ENCODE measurements around the gene GPR137B.

The GPR137B gene

DNA sequence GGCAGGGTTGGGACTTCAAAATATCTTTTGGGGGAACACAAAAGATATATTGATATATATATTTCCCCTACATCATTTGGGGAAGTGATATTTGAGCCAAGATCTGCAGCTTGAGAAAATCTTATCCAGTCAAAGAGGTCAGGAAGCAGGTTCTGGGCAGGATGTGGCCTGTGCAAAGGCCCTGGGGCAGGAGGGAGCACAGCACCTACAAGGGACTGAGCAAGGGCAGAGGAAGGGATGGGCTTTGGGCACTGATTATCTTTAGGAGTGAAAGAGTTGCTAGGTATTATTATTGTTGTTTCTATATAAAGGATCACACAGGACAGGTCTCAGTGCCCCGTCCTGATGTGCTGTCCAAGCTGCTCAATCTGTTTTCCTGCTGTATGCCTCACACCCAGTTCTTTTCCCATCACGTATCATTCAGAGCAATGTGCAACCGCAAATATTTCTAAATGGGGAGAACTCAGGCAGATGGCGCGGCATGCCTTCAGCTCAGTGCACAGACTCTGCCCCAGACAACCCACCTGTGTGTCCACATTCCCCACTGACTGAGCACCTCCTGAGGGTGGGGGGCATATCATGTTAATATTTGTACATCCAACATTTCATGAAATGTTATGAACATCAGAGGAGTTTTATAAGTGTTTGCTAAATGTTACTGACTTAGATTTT lies 28.1 kb upstream of the GPR137B start:
- no peak for DNase-seq (ENCODE audit: low spot score)

DNA sequence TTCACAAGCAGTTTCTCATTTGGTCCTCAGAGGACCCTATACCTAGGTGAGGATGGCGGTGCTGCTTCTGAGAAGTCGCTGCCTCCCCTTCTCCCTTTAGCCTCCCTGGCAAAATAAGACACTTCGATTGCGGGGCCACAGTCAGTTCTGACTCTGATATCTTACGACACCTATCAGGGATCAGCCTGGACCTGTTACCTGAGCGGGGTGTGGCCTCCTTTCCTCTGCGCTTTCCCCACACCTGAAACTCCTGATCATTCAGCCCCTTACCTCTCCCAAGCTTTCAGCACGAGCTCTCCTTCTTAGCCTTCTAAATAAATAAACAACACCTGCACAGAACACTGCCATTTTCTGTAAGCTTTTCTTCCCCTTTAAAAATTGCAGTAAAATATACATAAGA lies 24.6 kb upstream of the GPR137B start:
- DNase-seq (ENCODE audit: low spot score), result no peak

DNA sequence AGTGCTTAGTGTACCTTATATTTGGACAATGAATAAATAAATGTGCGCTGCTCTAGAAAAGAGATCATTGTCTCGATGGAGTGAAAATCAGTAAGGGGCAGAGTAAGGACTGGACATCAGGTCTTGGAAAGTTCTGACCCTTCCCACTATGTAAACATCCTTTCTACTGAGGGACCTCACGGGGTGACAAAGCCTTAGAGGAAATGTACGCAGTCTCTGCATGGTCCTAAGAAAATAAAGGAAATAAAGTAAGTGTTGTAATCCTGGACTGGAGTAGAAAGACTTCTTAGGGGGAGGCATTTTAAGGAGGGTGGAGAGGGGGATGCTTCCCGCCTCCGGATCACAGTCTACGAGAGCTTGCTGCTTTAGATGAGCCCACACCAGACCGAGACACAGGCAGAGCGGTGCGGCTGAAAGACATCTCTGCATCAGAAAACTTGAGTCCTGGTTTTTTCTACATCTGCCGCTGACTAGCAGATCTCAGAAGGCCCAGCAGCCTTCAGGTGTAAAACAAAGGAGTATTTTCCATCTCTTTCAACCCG lies 22.3 kb upstream of the GPR137B start:
- no peak for DNase-seq (ENCODE audit: low spot score)

DNA sequence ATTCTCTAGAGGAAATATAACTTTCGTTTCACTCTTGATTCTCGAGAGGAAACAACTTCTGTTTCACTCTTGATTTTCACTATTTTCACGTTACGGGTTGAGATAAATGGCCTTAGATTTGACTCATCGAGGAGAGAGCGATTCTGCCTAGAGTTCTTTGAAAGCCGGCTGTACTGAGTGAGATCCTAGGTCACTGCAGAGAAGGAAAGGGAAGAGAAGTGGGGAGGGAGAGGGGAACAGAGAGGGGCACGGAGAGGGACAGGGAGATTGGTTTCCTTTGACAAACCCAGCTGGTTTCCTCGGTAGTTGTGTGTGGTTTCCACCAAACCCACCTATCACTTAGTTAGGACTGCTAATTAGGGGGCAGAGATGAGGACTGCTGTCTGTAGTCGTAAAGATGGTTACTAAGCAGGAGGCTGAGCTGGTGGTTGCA lies 21.6 kb upstream of the GPR137B start:
- no peak for DNase-seq (ENCODE audit: low spot score)

DNA sequence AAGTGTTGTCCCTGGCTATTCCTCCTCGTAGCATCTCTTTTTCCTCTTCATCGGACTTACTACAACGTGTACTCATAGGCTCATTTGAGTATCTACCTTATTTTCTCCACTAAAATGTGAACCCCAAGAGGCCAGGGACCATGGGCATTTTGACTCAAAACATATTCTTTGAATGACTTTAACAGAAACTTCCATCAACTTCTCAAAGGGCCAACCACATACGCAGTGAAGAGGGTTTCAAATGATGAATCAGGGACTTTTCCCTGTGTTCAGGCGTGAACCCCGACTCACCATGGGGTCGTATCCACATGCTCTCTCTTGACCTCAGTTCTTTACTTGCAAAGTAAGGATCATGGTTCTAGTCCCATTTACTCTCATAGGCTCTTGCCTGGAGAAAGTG lies 20.2 kb upstream of the GPR137B start:
- DNase-seq (ENCODE audit: low spot score), result no peak

DNA sequence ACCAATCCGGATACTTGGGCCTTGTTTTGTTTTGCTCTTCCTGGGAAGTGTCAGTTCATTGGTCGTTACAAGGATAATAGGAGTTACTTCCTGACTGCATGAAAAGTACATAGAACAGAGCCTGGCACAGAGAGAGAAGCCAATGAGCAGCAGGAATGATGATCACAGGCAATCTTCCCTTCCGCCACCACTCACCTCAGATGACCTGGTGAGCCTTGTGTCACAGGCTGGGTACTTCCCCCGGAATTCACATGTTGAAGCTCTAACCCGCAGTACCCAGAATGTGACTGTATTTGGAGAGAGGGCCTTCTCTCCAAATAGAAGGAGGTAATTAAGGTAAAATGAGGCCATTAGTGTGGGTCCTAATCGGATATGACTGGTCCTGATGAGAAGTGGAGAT lies 18.8 kb upstream of the GPR137B start:
- no peak for DNase-seq (ENCODE audit: low spot score)

DNA sequence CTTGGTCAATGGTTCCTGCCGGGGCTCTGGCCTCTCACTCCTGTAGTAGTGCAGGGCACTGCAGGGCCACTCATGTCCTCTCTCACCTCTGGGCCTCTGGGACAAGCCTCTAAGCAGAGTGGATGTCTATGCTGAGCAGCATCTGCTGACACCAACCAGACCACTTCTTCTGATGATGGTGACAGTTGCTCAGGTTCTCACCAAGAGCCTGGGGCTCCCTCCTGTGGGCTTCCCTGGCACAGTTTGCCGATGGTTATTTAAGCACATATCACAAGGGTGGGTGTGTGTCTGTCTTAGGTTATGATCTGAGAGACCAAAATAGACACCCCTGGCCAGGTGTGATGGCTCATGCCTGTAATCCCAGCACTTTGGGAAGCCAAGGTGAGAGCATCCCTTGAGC lies 17.4 kb upstream of the GPR137B start:
- no peak for DNase-seq (ENCODE audit: low spot score)

DNA sequence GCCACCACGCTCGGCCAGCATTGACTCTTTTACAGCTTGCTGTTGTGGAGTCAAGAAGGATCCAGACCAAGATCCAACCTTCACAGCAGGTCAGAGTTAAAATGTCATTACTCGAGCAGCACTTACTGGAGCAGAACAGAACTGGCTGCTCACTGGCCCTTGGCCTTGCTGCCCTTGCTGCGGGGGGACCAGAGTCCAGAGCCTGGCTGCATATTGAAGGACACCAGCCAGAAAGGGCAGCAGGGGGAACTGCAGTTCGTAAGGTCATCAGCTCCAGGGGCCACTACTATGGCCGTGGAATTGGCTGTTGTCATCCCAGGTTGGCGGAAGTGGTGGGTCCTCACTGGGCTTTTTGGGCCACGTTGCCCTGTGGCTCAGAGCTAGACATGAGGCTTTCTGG lies 15.3 kb upstream of the GPR137B start:
- DNase-seq (ENCODE audit: low spot score), result no peak

DNA sequence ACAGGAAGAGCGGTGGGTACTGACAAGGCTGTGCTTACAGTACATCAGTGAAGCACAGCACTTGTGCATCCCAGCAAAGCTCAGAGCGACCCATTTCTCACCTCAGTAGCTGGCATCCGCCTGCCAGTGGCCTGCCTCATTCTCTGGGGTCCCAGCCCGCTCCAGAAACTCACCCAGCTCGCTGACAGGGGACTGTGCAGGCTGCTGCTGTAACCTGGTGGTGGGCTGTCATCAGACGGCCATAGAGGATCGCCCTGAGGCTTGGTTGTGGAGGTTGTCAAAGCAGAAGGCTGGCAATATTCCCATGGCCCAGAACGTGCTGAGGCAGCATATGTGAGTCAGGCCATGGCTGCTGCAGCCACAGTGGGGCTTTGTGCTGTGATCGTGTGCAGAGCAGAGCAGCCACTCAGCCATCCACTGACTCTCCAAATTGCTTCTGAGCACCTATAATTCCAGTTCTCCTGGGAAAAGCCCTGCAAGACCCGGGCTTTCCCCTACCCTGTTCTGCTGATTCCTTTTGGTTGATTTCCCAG lies 13.6 kb upstream of the GPR137B start:
- DNase-seq (ENCODE audit: low spot score), result peak; percentile 17

DNA sequence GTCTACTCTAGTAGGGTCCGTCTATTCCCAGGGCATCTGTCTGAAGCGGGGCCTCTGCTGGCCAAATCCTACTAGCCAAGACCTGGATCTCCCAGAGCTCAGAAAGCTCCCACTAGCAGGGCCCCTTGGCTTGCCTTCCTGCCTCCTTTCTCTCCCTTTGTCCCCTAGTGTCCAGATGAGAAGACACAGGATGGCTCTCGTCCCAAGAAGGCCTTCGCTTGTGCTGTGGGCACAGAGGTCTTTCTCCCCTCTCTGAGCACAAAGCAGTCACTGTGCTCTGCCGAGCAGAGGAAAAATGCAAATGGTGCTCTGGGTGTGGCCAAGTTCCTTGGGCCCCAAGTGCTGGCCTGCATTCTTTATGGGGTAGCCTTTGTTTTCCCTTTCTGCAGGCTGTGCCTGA lies 13.0 kb upstream of the GPR137B start:
- DNase-seq (ENCODE audit: low spot score), result peak; percentile 74

DNA sequence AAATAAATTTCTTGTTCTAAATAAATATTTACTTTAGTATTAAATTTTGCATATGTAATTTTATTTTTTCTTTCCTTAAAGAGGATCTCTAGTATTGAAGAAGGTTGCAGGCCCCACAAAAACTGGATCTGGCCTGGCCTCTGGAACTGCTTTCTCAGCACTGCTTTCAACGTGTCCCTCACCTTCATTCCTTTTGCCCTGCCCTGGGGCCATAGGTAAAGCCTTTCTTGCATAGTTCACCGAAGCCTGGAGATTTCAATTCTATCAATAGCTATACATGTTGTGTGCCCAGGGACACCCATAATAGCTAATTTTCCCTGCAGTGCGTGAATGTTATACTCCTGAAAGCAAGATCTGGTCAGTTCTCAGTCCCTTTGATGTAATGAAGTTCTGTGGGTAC lies 12.0 kb upstream of the GPR137B start:
- DNase-seq (ENCODE audit: low spot score), result no peak

DNA sequence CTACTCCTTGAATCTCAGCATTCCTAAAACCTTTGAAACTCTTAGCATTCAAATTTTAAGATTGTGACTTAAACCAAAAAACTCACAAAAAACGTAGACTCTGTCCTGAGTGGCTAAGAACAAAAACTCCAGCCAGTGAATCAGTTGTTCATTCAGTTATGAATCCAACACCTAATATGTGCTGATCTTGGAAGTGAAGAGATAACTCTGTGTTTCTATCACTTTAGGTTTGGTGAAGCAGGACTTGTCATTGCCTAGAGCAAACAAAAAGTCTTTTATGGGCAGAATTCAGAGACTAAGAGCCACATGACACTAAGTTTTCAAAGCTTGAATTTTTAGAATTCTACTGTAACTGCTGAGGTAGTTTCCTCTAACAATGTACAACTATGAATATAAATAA lies 10.4 kb upstream of the GPR137B start:
- DNase-seq (ENCODE audit: low spot score), result no peak

DNA sequence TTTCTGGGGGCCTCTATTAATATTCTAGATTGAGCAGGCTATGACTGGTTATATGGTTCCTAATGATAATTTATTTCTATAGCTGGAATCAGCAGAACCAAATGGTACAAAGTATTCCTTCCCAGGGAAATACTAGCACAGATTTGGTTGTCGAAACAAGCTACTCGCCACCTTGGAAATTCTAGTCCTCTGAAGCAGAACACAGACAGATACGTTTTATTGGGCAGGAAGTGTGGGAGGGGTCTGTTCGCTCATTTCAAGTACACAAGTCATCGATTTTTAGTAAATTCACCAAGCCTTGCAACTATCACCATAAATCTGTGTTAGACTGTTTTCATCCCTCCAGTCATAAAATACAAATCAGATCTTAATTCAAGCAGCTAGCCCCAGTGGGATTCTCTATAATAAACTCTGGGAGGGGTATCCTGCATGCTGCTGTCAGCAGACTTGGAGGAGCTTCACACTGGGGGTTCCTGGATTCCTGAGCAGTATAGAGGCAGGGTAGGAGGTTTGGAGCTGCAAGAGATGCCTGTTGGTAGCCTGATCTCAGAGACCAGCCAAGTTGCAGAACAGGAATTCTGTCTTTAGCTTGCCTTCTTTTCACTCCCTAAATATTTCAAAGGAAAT lies 9.8 kb upstream of the GPR137B start:
- no peak for DNase-seq (ENCODE audit: low spot score)

DNA sequence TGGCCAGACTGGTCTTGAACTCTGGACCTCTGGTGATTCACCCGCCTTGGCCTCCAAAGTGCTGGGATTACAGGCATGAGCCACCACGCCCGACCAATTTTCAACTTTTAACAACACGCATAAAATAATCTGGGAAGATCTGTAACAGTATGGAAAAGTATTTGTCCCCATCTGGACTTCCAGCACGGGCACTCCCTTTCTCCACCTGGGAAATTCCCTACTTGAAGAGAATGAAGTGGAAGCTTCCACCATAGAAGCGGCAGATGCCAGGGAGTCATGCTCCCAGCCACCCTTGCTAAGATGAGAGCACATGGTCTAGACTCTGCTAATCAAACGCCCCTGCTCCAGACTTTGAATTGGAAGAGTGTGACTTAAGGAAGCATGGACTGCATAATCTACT lies 9.0 kb upstream of the GPR137B start:
- DNase-seq (ENCODE audit: low spot score), result no peak

DNA sequence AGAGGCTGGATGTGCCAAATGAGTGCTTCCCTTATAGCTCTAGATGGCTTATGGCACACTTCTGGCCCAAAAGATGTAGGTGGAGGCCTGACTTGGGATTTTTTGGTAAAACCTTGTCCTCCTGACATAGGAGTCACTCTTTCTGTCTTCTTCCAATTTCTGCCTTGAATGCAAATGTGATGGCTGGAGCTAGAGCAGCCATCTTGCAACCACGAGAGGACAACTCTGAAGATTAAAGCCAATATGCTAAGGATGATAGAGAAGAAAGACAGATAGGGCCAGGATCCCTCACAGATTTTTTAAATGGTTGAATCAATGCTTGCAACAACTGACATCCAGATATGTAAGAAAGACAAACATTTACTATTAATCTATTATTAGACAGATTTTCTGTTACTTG lies 8.5 kb upstream of the GPR137B start:
- DNase-seq (ENCODE audit: low spot score), result no peak

DNA sequence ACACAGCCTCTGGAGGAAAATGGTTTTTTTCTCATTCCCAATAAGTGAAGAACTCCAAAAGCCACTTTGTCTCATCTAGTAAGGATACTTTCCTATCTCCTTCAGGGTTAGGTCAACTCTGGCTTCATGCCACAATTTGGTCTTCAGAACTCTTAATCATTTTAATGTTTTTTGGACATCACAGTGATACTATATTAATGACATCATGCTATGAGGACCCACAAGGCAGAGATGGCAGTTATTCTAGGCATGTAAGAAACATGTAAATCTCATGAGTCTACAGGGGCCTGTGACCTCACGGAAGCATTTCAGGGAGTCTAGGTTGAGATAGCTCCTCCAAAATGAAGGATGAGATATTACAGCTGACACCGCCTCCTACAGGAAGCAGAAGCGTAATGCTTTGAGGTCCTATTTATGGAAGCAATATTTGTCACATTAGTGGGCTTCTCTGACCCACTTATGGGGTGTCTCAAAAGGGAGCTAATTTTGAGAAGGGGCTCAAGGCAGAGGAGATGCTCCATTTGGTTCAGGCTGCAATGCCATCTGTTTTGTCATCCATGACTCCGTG lies 5.0 kb upstream of the GPR137B start:
- DNase-seq (ENCODE audit: low spot score), result no peak

DNA sequence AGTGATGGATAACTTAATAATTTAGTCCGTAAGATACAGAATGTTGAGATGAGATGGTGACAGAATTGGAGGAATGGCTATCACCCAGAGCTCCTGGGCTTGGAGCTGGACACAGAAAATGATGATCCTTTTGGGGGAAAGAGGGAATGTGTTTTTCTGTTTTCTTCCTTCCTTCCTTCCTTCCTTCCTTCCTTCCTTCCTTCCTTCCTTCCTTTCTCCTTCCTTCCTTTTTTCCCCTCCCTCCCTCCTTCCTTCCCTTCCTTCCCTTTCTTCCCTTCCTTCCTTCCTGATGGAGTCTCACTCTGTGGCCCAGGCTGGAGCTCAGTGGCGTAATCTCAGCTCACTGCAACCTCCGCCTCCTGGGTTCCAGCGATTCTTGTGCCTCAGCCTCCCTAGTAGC lies 2.8 kb upstream of the GPR137B start:
- no peak for DNase-seq (ENCODE audit: low spot score)

DNA sequence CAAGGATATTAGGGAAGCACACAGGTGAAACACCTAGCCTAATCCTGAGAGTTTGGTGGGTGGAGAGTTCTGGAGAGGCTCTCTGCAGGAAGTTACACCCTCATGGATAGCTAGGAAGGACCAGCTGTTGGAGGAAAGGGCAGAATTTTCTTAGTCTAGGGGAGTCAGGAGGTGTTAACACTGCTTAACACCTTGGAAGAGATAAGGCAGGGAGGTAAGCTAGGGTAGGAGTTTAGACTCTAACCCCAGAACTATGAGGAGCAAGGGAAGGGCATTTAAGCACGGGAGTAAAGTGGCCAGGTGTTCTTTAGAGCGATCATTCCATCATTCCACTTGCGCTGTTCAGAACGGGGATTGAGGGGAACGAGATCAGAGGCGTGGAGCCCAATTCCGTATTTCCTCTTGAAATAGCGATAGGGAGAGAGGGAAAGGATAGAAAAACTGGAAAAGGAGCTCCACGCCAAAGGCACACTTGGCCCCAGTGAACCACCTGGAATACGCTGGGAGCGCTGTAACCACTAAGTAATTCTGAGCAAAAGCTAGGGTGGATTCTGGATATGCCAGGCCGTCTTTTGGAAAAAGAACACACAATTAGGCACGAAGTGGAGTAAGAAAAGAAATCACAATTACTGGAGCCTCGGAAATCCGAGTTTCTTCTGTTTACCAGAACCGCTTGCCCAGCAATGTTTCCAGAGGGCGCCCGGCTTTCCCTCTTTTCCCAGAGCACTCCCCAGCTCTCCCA lies 1.5 kb upstream of the GPR137B start:
- peak; percentile 42 for DNase-seq (ENCODE audit: low spot score)

DNA sequence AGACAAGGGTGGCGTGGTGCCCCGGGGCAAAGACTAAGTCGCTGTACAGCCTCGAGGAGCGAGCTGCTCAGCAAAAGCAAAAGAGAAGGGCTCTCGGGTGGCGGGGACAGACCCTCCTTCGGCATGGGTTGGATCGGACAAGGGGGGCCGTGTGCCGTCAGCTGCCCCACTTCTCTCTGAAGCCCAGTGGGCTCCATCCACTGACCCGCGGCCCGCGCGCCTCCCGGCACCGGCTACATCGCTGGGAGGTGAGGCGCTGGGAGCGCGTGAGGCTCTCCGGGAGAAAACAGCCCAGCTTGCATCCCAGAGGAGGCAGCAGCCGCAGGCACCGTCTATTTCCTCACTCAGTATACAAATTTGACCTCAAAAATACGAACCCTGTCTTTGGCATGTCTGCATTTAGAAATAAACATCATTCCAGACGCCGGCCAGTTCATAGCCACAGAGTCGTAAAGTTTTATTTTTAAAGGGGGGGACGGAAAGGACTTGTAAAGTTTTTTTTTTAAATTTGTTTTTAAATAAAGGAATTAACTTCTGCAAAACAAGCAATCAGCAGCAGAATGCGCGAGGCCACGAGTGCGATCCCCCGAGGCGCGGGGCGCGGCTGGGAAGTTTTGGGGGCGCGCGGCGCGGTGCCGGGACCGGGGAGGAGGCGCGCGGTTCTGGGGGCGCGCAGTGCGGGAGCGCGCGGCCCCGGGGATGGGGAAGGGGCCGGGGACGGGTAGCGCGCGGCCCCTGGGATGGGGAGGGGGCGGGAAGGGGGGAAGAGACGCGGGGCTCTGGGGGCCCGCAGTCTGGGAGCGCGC lies 689 bp upstream of the GPR137B start:
- DNase-seq (ENCODE audit: low spot score), result peak; percentile 19

DNA sequence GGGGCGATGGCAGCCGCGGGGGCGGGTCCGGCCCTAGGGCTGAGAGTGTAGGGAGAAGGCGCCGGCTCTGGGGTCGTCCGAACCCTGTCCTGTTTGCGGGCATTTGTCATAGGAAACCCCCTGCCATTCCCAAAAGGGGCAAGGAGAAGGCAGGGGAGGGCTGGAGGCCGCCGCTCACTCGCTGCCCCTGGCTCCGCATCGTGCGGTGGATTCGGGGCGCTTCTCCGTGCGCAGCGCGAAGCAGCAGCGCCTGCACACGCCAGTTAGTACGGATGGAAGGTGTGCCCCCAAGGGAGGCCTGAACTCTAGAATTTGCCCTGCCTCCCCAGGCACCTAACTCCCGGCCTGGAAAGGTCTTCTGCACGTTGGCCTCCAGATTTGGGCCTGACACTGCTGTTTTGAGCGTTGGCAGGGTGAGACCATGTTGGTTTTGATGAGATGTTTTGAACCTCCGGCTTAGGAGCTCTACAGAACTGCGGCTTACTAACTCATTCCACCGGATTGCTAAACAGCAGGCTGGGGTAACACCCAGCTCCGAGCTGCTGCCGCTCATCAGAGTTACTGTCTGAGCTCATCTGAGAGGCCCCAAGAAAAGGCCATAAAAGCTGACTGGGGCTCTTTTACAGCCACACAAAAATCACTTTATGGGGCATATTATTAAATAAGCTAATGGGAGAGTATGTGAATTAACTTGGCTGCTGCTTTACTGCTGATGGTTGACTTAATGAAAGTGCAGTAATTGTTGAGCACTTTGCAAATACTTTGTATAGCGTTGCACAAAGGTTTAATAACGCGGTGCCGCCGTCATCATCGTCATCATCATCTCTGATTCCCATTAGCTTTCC lies 987 bp downstream of the GPR137B start:
- peak; percentile 21 for DNase-seq (ENCODE audit: low spot score)

DNA sequence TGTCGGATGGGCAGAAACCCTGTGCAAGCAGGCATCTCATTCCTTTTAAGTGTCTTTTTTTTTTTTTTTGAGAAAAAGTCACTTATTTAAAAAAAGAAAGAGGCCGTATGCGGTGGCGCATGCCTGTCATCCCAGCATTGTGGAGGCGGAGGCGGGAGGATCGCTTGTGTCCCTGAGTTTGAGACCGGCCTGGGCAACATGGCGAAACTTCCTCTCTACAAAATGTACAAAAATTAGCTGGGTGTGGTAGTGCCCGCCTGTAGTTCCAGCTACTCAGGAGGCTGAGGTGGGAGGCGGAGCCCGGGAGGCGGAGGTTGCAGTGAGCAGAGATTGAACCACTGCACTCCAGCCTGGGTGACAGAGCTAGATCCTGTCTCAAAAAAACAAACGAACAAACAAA lies 1.7 kb downstream of the GPR137B start:
- DNase-seq (ENCODE audit: low spot score), result no peak

Data from pons (tissue), 1 donor.